Right lobe of liver (tissue), 6 donors: ENCODE data around the gene RNF25. TPM values are rescaled to one million over a fixed set of nuclear protein-coding genes. Genes with fewer than 3 reads are reported as not detected.

ENCODE experiments used
- ATAC-seq, 4 donors: fragments of 200-7000 bp; cut with Tn5 transposase; one replicate each; pipeline ENCODE4 v1.9.1; 2020; ENCODE audit warnings: mild to moderate bottlenecking in 4 of 4, moderate library complexity in 4 of 4
- DNase-seq, 3 donors: peaks; one replicate each; pipeline ENCODE4 v3.0.0-alpha.2; 2020
- H3K27ac ChIP-seq, 3 donors: fragments of 200-600 bp; one replicate each; pipeline ENCODE4 v1.8.0; 2022
- H3K27me3 ChIP-seq, 2 donors: fragments of 200-600 bp; one replicate each; pipeline ENCODE4 v1.8.0; 2022
- H3K36me3 ChIP-seq, 4 donors: fragments of 200-600 bp; sonication (generic) in 1 of 4; one replicate each; pipeline versions ENCODE4 v1.5.1 to v1.8.0; 2017 to 2022; ENCODE audit warnings: control low read depth in 1 of 4
- H3K4me1 ChIP-seq, 4 donors: fragments of 200-600 bp; sonication (generic) in 1 of 4; one replicate each; pipeline versions ENCODE4 v1.5.1 to v1.8.0; 2017 to 2022; ENCODE audit warnings: control low read depth in 1 of 4
- H3K4me3 ChIP-seq, 3 donors: fragments of 200-600 bp; one replicate each; pipeline ENCODE4 v1.8.0; 2022
- H3K9me3 ChIP-seq, 4 donors: fragments of 200-600 bp; sonication (generic) in 1 of 4; one replicate each; pipeline versions ENCODE4 v1.5.1 to v1.8.0; 2017 to 2022; ENCODE audit warnings: control low read depth in 1 of 4
- POLR2A ChIP-seq: fragments of 450-650 bp; IDR thresholded peaks from one replicate; pipeline ENCODE4 v1.6.1; 2017; ENCODE audit warnings: antibody characterized with exemption, mild to moderate bottlenecking
- WGBS: methylation state at CpG from one replicate; pipeline ENCODE4 v1.1.6; 2018; ENCODE audit warnings: low coverage, low lambda C conversion rate; ENCODE audit not compliant: insufficient coverage; ENCODE audit errors: missing lambda C conversion rate; 5-methylcytosine and 5-hydroxymethylcytosine counted together
- intact Hi-C, 2 donors: fragments of 100-400 bp; cut with DNase I; formaldehyde crosslinking; loops; one replicate each; pipeline versions ENCODE4 v1.11.2 to v1.14.1; 2022
- total RNA-seq, 6 experiments: library from RNA; depleted of rRNA in 2 of 6; stranded (reverse); fragments of >200 nt in 2 of 6; fragmentation: NEBNext Ultra II Directional in 3 of 6; extraction: Animal tissue kit (Norgen Biotek cat#: 25700) in 3 of 6; gene quantifications; one replicate each; pipeline versions ENCODE4 v1.1.0 to v1.2.4, GENCODE V29; 2016 to 2023
- TF ChIP-seq, protein P1 (sequence below), 4 donors: fragments of 200-600 bp in 3 of 4; fragments of 450-650 bp in 1 of 4; IDR thresholded peaks; one replicate each; pipeline versions ENCODE4 v1.5.1 to v1.8.0; 2016 to 2022; ENCODE audit warnings: antibody characterized with exemption in 4 of 4, mild to moderate bottlenecking in 2 of 4
- donor health status: DM: no; HTN: yes; CAD: no.
- donor health status: DM: no; HTN: no; CAD: no.
- donor health status: DM: no; HTN: no; CAD: no.
- donor health status: DM: no; HTN: yes; CAD: no.
- donor health status: DM: no; HTN: yes; CAD: no.

The RNF25 gene
- total RNA-seq, 6 experiments from 2014 or later: 7.7 to 11.1 (median 9.1) TPM

DNA sequence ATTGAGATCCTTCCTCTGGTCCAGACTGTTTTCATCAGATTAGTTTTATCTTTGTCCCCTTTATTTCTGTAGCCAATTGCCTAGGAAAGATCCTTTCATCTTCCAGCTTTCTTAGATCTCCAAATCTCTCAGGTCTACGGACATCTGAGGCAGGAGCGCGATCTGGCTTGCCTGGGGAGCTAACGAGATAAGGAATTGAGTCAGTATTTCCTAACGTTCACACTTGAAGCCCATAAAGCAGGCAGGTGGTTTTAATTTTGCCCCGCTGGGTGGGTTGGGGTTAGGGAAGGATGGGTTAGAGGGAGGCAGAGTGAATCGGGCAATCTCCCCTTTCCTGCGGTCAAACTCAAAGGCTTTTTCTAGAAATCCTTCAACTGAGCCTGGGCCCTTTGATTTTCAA, 38.1 kb upstream of the RNF25 start:
- Histone ChIP-seq H3K9me3 (no peaks in the 10 kb centered on the region), H3K27me3 (no peaks in the 10 kb centered on the region), H3K27ac (no peak overlapping the region), H3K4me1 (peaks cover 0 to 8% (median 0%) of the 10 kb centered on the region in 4 donors), H3K4me3 (no peak overlapping the region), H3K36me3 (no peaks in the 10 kb centered on the region)
- no peak for DNase-seq
- WGBS: 69% methylated on average over 8 of the region's 8 CpGs
- intact Hi-C loops: loop anchor here in 1 of 2 donors (10.0 kb wide), 1 partner anchor 125 kb away; the partner anchor contains the start of gene PRKAG3
- TF ChIP-seq POLR2A: no peak
- TF ChIP-seq, protein P1, sequence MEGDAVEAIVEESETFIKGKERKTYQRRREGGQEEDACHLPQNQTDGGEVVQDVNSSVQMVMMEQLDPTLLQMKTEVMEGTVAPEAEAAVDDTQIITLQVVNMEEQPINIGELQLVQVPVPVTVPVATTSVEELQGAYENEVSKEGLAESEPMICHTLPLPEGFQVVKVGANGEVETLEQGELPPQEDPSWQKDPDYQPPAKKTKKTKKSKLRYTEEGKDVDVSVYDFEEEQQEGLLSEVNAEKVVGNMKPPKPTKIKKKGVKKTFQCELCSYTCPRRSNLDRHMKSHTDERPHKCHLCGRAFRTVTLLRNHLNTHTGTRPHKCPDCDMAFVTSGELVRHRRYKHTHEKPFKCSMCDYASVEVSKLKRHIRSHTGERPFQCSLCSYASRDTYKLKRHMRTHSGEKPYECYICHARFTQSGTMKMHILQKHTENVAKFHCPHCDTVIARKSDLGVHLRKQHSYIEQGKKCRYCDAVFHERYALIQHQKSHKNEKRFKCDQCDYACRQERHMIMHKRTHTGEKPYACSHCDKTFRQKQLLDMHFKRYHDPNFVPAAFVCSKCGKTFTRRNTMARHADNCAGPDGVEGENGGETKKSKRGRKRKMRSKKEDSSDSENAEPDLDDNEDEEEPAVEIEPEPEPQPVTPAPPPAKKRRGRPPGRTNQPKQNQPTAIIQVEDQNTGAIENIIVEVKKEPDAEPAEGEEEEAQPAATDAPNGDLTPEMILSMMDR (IDR thresholded peaks at IDR 0.05): no peak
- ATAC-seq: no peak

- Histone ChIP-seq H3K4me1 (peaks cover 0 to 8% (median 0%) of the 10 kb centered on the region in 4 donors), H3K9me3 (no peaks in the 10 kb centered on the region), H3K36me3 (no peaks in the 10 kb centered on the region), H3K4me3 (no peak overlapping the region), H3K27me3 (no peaks in the 10 kb centered on the region), H3K27ac (no peak overlapping the region)
- DNase-seq (no peak), ATAC-seq (no peak)
- TF ChIP-seq, protein P1 (IDR thresholded peaks at IDR 0.05): no peak
- TF ChIP-seq POLR2A: no peak
- WGBS: 89% methylated on average over 4 of the region's 4 CpGs
- intact Hi-C loops: no loop called here
Measured at GRCh38 chr2:218708086-218708485, 36.3 kb upstream of the RNF25 start.

- H3K9me3 ChIP-seq: no peaks in the 10 kb centered on the region
- H3K27ac ChIP-seq: no peak overlapping the region
- 92% methylated on average over 4 of the region's 4 CpGs for WGBS
- H3K36me3 ChIP-seq: peaks cover 0 to 2% (median 0%) of the 10 kb centered on the region in 4 donors
- DNase-seq (no peak), ATAC-seq (no peak)
- no peaks in the 10 kb centered on the region for H3K27me3 ChIP-seq
- TF ChIP-seq, protein P1 (IDR thresholded peaks at IDR 0.05): no peak
- TF ChIP-seq POLR2A: no peak
- no peaks in the 10 kb centered on the region for H3K4me1 ChIP-seq
- no peak overlapping the region for H3K4me3 ChIP-seq
- intact Hi-C loops: no loop called here
Measured at GRCh38 chr2:218703341-218703740, 31.5 kb upstream of the RNF25 start.

GRCh38 chr2:218701806-218702205, 30.0 kb upstream of the RNF25 start:
- 92% methylated on average over 2 of the region's 2 CpGs for WGBS
- Histone ChIP-seq H3K4me1 (no peaks in the 10 kb centered on the region), H3K9me3 (no peaks in the 10 kb centered on the region), H3K4me3 (no peak overlapping the region), H3K27me3 (no peaks in the 10 kb centered on the region), H3K36me3 (peaks cover 0 to 6% (median 0%) of the 10 kb centered on the region in 4 donors), H3K27ac (no peak overlapping the region)
- no peak for DNase-seq
- TF ChIP-seq, protein P1 (IDR thresholded peaks at IDR 0.05): no peak
- TF ChIP-seq POLR2A: no peak
- ATAC-seq: no peak
- intact Hi-C loops: no loop called here

GRCh38 chr2:218698885-218699284, 27.1 kb upstream of the RNF25 start:
- DNase-seq: no peak

More at GRCh38 chr2:218698885-218699284, 27.1 kb upstream of the RNF25 start:
- Histone ChIP-seq H3K9me3 (no peaks in the 10 kb centered on the region), H3K27ac (no peak overlapping the region), H3K4me1 (no peaks in the 10 kb centered on the region), H3K27me3 (no peaks in the 10 kb centered on the region), H3K36me3 (peaks cover 0 to 6% (median 0%) of the 10 kb centered on the region in 4 donors), H3K4me3 (no peak overlapping the region)
- intact Hi-C loops: no loop called here
- TF ChIP-seq, protein P1 (IDR thresholded peaks at IDR 0.05): no peak
- no peak for TF ChIP-seq POLR2A
- ATAC-seq: peak in 1 of 4 donors; percentile 13
- 80% methylated on average over 5 of the region's 8 CpGs for WGBS
